Esophagus muscularis mucosa (tissue), 4 donors: Measurements from ENCODE around the gene MGST2. TPM values are rescaled to one million over a fixed set of nuclear protein-coding genes. Genes with fewer than 3 reads are reported as not detected.

ENCODE experiments used
- DNase-seq: peaks from one replicate; pipeline ENCODE4 v3.0.0-alpha.2; 2017; ENCODE audit errors: extremely low spot score
- H3K27ac ChIP-seq, 4 donors: fragments of 200-600 bp; sonication (generic); replicated peaks in 1 of 4; 1 replicate in 3 of 4; 2 replicates in 1 of 4; pipeline ENCODE4 v1.5.1; 2016 to 2019; ENCODE audit warnings: mild to moderate bottlenecking in 1 of 4
- H3K27me3 ChIP-seq, 4 donors: fragments of 200-600 bp; sonication (generic); one replicate each; pipeline versions ENCODE4 v1.5.1 to v1.6.0; 2016 to 2019
- H3K36me3 ChIP-seq, 4 donors: fragments of 200-600 bp; sonication (generic); one replicate each; pipeline ENCODE4 v1.5.1; 2016 to 2019
- H3K4me1 ChIP-seq, 4 donors: fragments of 200-600 bp; sonication (generic); one replicate each; pipeline ENCODE4 v1.5.1; 2016 to 2019
- H3K4me3 ChIP-seq, 4 donors: fragments of 200-600 bp; sonication (generic); 1 replicate in 2 of 4; 2 replicates in 2 of 4; pipeline ENCODE4 v1.5.1; 2016 to 2019; ENCODE audit warnings: mild to moderate bottlenecking in 4 of 4, moderate library complexity in 1 of 4
- H3K9me3 ChIP-seq, 4 donors: fragments of 200-600 bp; sonication (generic); 1 replicate in 3 of 4; 2 replicates in 1 of 4; pipeline ENCODE4 v1.5.1; 2016 to 2019
- EP300 ChIP-seq: sonication (generic); formaldehyde crosslinking; IDR thresholded peaks from one replicate; pipeline ENCODE4 v1.6.1; 2017; ENCODE audit warnings: antibody characterized with exemption
- POLR2A ChIP-seq: fragments of 450-650 bp; IDR thresholded peaks from one replicate; pipeline ENCODE4 v1.6.1; 2017; ENCODE audit warnings: antibody characterized with exemption, moderate library complexity, mild to moderate bottlenecking, low read depth
- POLR2AphosphoS5 ChIP-seq, 2 donors: sonication (generic); formaldehyde crosslinking; IDR thresholded peaks; one replicate each; pipeline ENCODE4 v1.6.1; 2017; ENCODE audit warnings: antibody characterized with exemption in 2 of 2
- WGBS: methylation state at CpG from one replicate; pipeline ENCODE4 v1.1.5; 2018; 5-methylcytosine and 5-hydroxymethylcytosine counted together
- intact Hi-C: fragments of 100-400 bp; cut with DNase I; formaldehyde crosslinking; loops from one replicate; pipeline ENCODE4 v1.15.1; 2023
- total RNA-seq, 4 donors: library from RNA; depleted of rRNA; stranded (reverse); fragments of >200 nt; gene quantifications; one replicate each; pipeline versions ENCODE4 v1.1.0 to v1.2.1, GENCODE V29; 2016
- TF ChIP-seq, protein P1 (sequence below), 3 experiments: fragments of 200-600 bp in 2 of 3; fragments of 450-650 bp in 1 of 3; sonication (generic) in 2 of 3; IDR thresholded peaks; one replicate each; pipeline ENCODE4 v1.5.1; 2017 to 2019; ENCODE audit warnings: antibody characterized with exemption in 3 of 3, mild to moderate bottlenecking in 2 of 3, moderate library complexity in 1 of 3

The MGST2 gene
- total RNA-seq, 4 donors from 2014 or later, result 28.7 to 39.7 (median 34.2) TPM

DNA sequence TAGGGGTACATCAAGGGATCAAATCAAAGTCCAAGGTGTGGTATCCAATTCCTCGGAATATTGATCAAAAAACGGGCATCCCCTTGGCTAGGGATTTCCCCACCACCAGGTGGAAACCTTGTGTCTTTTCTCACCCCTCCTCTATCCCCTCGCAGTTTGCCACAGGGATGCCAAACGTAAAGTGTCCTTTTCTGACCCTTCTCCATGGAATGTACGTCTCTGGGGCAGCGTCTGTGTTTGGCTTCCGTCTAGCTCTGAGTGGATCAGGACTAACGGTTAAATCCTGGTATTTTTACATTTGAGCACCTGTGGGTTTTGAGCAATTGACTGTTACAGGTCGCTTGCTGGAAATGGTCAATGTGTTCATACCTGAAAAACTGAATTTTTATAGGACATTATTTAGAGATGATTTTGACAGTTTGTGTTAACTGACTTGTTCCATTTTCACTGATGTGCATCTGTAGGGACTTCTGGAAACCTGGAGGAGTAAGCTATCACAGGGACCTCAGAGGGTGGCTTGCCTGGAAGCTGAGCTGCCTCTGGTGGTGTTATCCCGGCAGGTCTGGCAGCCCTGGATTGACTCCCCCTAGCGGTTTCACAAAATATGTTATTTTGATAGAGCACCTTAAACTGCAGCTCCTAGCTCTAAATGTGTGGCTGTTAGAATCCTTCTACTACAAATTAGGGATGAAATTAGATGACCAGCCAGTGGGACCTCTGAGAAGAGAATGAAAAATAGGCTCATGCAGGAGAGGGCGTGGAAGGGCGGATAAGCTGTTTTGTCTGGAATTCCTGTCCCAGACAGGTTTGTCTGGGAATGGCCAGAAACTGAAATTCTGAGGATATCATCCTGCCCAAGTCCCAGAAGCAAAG is 8.8 kb upstream of the MGST2 start:
- 26% methylated on average over 13 of the region's 13 CpGs for WGBS
- Histone ChIP-seq H3K27ac (peak overlapping the region in 1 of 4 donors; percentile 29), H3K4me3 (no peak overlapping the region), H3K4me1 (peaks cover 17 to 27% (median 23%) of the 10 kb centered on the region in 4 donors), H3K36me3 (no peaks in the 10 kb centered on the region), H3K9me3 (no peaks in the 10 kb centered on the region), H3K27me3 (no peaks in the 10 kb centered on the region)
- DNase-seq, result no peak
- TF ChIP-seq EP300 (no peak), POLR2A (no peak), POLR2AphosphoS5 (IDR thresholded peaks at IDR 0.05) (peak in 1 of 2 donors; percentile 12)
- TF ChIP-seq, protein P1, sequence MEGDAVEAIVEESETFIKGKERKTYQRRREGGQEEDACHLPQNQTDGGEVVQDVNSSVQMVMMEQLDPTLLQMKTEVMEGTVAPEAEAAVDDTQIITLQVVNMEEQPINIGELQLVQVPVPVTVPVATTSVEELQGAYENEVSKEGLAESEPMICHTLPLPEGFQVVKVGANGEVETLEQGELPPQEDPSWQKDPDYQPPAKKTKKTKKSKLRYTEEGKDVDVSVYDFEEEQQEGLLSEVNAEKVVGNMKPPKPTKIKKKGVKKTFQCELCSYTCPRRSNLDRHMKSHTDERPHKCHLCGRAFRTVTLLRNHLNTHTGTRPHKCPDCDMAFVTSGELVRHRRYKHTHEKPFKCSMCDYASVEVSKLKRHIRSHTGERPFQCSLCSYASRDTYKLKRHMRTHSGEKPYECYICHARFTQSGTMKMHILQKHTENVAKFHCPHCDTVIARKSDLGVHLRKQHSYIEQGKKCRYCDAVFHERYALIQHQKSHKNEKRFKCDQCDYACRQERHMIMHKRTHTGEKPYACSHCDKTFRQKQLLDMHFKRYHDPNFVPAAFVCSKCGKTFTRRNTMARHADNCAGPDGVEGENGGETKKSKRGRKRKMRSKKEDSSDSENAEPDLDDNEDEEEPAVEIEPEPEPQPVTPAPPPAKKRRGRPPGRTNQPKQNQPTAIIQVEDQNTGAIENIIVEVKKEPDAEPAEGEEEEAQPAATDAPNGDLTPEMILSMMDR (IDR thresholded peaks at IDR 0.05), result peak; percentile 56 to 87 (median 75)
- intact Hi-C loops, result loop anchor here (5.0 kb wide), 1 partner anchor 595 kb away; no protein-coding TSS in a partner anchor

DNA sequence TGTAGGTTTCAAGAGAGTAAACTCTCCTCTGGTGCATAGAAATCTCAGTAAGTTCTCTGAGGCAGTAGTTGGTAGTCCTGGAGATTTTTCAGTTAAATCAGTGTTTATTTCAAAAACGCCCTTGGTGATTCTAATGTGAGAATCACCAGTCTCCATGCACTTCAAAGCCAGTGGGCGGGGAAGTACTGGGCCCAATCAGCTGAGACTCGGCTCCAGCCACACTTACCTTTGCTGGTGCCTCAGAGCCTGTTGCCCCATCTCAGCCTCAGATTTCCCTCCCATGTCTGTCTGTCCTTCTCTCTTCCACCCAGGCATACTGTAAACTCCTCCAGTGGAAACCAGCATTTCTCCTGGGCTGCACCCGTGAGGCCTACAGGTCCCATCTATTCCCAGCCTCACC is 7.4 kb upstream of the MGST2 start:
- no peak overlapping the region for H3K4me3 ChIP-seq
- H3K36me3 ChIP-seq, result no peaks in the 10 kb centered on the region
- H3K4me1 ChIP-seq, result peaks cover 17 to 27% (median 23%) of the 10 kb centered on the region in 4 donors
- H3K27me3 ChIP-seq, result no peaks in the 10 kb centered on the region
- H3K27ac ChIP-seq, result peak overlapping the region in 2 of 4 donors; percentile 29 to 33
- intact Hi-C loops, result loop anchor here (5.0 kb wide), 1 partner anchor 594 kb away; no protein-coding TSS in a partner anchor
- no peaks in the 10 kb centered on the region for H3K9me3 ChIP-seq
- 71% methylated on average over 4 of the region's 4 CpGs for WGBS
- no peak for TF ChIP-seq POLR2AphosphoS5 (IDR thresholded peaks at IDR 0.05)
- TF ChIP-seq EP300, result no peak
- TF ChIP-seq POLR2A, result no peak
- TF ChIP-seq, protein P1 (IDR thresholded peaks at IDR 0.05), result no peak
- no peak for DNase-seq

DNA sequence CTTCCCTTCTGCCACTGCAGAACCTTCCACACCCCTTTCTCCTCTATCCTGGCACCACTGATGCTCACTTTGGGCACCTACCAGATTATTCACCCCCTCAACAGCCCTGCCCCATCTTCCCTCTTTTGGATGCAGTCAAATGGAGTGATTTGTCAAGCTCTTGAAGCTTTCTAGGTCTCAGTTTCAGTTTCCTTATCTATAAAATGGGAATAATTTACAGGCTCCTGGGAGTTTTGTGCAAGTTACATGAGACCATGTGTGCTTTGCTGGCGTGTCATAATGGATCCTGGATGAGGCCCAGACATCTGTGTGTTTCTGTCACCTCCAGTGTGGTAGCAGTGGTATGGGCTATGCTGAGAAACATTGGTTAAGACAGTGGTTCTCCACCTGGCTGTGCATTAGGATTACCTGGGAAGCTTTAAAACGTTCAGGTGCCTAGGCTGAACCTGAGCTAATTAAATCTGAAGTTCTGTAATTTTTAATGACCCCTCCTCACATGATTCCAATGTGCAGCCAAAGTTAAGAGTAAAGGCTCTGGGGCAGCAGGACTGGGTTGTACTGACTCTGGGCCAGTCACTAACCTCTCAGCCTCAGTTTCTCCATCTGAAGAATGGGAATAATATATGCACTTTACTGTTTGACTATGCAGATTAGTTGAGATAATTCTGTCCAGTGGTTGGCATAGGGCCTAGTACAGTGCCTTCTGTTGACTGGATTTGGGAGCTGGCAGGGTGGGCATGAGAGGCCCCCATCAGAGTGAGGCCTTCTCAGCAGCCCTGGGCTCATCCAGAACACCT is 6.8 kb upstream of the MGST2 start:
- WGBS, result 67% methylated on average over 2 of the region's 2 CpGs
- H3K27ac ChIP-seq, result no peak overlapping the region
- peaks cover 17 to 27% (median 23%) of the 10 kb centered on the region in 4 donors for H3K4me1 ChIP-seq
- TF ChIP-seq POLR2A (no peak), POLR2AphosphoS5 (IDR thresholded peaks at IDR 0.05) (no peak), EP300 (no peak)
- TF ChIP-seq, protein P1 (IDR thresholded peaks at IDR 0.05), result no peak
- H3K27me3 ChIP-seq, result no peaks in the 10 kb centered on the region
- intact Hi-C loops, result loop anchor here (5.0 kb wide), 1 partner anchor 594 kb away; no protein-coding TSS in a partner anchor
- H3K9me3 ChIP-seq, result no peaks in the 10 kb centered on the region
- no peak overlapping the region for H3K4me3 ChIP-seq
- no peaks in the 10 kb centered on the region for H3K36me3 ChIP-seq
- no peak for DNase-seq

DNA sequence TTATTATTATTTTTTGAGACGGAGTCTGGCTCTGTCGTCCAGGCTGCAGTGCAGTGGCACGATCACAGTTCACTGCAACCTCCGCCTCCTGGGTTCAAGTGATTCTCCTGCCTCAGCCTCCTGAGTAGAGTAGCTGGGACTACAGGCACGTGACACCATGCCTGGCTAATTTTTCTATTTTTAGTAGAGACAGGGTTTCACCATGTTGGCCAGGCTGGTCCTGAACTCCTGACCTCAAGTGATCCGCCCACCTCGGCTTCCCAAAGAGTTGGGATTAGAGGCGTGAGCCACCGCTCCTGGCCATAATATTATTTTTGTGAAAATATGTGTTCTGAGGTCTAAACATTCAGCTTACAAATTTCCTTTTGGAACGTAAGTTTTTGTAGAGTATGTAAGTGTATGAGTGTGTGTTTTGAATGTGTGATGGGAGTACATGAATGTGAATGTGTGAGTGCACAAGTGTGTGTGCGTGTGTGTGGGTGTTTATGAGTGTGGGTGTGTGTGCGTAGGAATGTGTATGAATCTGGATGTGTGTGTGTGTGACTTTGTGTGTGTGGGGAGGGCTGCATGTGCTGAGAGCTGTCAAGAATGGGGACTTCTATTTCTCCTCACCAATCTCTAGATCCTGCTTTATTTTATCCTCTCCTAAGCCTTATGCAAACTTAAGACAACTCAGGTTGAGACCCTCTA is 5.7 kb upstream of the MGST2 start:
- Histone ChIP-seq H3K9me3 (no peaks in the 10 kb centered on the region), H3K36me3 (no peaks in the 10 kb centered on the region), H3K27me3 (no peaks in the 10 kb centered on the region), H3K4me1 (peaks cover 17 to 29% (median 26%) of the 10 kb centered on the region in 4 donors), H3K27ac (no peak overlapping the region), H3K4me3 (no peak overlapping the region)
- TF ChIP-seq POLR2A (no peak), POLR2AphosphoS5 (IDR thresholded peaks at IDR 0.05) (no peak), EP300 (no peak)
- TF ChIP-seq, protein P1 (IDR thresholded peaks at IDR 0.05), result no peak
- intact Hi-C loops, result loop anchor here (5.0 to 10.0 kb wide), 2 partner anchors 495 to 592 kb away; partner anchors contain the start of gene MAML3
- no peak for DNase-seq
- 85% methylated on average over 12 of the region's 12 CpGs for WGBS
